Mammary epithelial cell (primary cell): ENCODE measurements around the gene IER3.

Experiments
- CTCF ChIP-seq, 2 donors: IDR thresholded peaks in 1 of 2; conservative IDR thresholded peaks in 1 of 2; 2 replicates each; pipeline ENCODE4 v1.5.1; 2011 to 2012; ENCODE audit warnings: inconsistent platforms in 2 of 2, low read length in 2 of 2, mild to moderate bottlenecking in 2 of 2, control low read depth in 1 of 2, low read depth in 1 of 2; ENCODE audit not compliant: insufficient read depth in 1 of 2; ENCODE audit errors: extremely low read depth in 1 of 2
- EZH2 ChIP-seq: IDR thresholded peaks from 2 replicates; pipeline ENCODE4 v1.6.1; 2012; ENCODE audit warnings: low read length, inconsistent platforms, borderline replicate concordance

GRCh38 chr6:30722280-30723112 lies 21.9 kb downstream of the IER3 start:
- TF ChIP-seq CTCF (conservative IDR thresholded peaks at IDR 0.05 in 1 of 2, IDR thresholded peaks at IDR 0.05 in 1 of 2; ENCODE audit: extremely low read depth in 1 of 2, insufficient read depth in 1 of 2, low read depth in 1 of 2, low read length in 2 of 2) = peak; percentile 90 to 93
- no peak for TF ChIP-seq EZH2
